Hepatocyte (in vitro differentiated cells): Measurements from ENCODE around the gene SVIL. TPM values are rescaled to one million over a fixed set of nuclear protein-coding genes. Genes with fewer than 3 reads are reported as not detected.

ENCODE experiments used
- DNase-seq: peaks from one replicate; pipeline ENCODE4 v3.0.0-alpha.2; 2016; ENCODE audit warnings: low spot score
- H2AFZ ChIP-seq: fragments of 200-600 bp; sonication (generic); 2 replicates; pipeline ENCODE4 v1.6.0; 2016; ENCODE audit warnings: antibody characterized with exemption, mild to moderate bottlenecking
- H3K27ac ChIP-seq: fragments of 200-600 bp; sonication (generic); 2 replicates; pipeline ENCODE4 v1.5.1; 2016; ENCODE audit warnings: mild to moderate bottlenecking
- H3K27me3 ChIP-seq: fragments of 200-600 bp; sonication (generic); 2 replicates; pipeline ENCODE4 v1.6.1; 2016
- H3K36me3 ChIP-seq: fragments of 200-600 bp; sonication (generic); replicated peaks from 2 replicates; pipeline ENCODE4 v1.5.1; 2016; ENCODE audit warnings: low read depth; ENCODE audit not compliant: insufficient read depth
- H3K4me1 ChIP-seq: fragments of 200-600 bp; sonication (generic); 2 replicates; pipeline ENCODE4 v1.5.1; 2016; ENCODE audit warnings: mild to moderate bottlenecking, moderate library complexity; ENCODE audit not compliant: insufficient read depth
- H3K4me2 ChIP-seq: fragments of 200-600 bp; sonication (generic); 2 replicates; pipeline ENCODE4 v1.6.0; 2016
- H3K4me3 ChIP-seq: fragments of 200-600 bp; sonication (generic); 2 replicates; pipeline ENCODE4 v1.5.1; 2016; ENCODE audit warnings: mild to moderate bottlenecking
- H3K79me2 ChIP-seq: fragments of 200-600 bp; sonication (generic); 2 replicates; pipeline ENCODE4 v1.6.0; 2017; ENCODE audit warnings: mild to moderate bottlenecking
- H3K9me2 ChIP-seq: fragments of 200-600 bp; sonication (generic); replicated peaks from 2 replicates; pipeline ENCODE4 v1.6.0; 2017; ENCODE audit warnings: mild to moderate bottlenecking; ENCODE audit not compliant: insufficient read depth
- H3K9me3 ChIP-seq: fragments of 200-600 bp; sonication (generic); 2 replicates; pipeline ENCODE4 v1.5.1; 2016; ENCODE audit warnings: low read depth, mild to moderate bottlenecking
- H4K20me1 ChIP-seq: fragments of 200-600 bp; sonication (generic); 2 replicates; pipeline ENCODE4 v1.6.0; 2016; ENCODE audit warnings: mild to moderate bottlenecking; ENCODE audit not compliant: insufficient read depth, poor library complexity, severe bottlenecking
- EZH2 ChIP-seq: fragments of 200-600 bp; sonication (generic); IDR thresholded peaks from 2 replicates; pipeline ENCODE4 v1.6.1; 2016; ENCODE audit warnings: antibody characterized with exemption, mild to moderate bottlenecking, borderline replicate concordance
- EZH2phosphoT487 ChIP-seq: fragments of 200-600 bp; sonication (generic); IDR thresholded peaks from one replicate; pipeline ENCODE4 v1.6.1; 2018; ENCODE audit warnings: antibody characterized with exemption, mild to moderate bottlenecking, low read depth, moderate library complexity; ENCODE audit not compliant: unreplicated experiment, severe bottlenecking
- WGBS: methylation state at CpG from one replicate; pipeline ENCODE4 v1.1.6; 2016; ENCODE audit warnings: low lambda C conversion rate; ENCODE audit errors: missing lambda C conversion rate; 5-methylcytosine and 5-hydroxymethylcytosine counted together
- polyA plus RNA-seq: library from polyadenylated mRNA; unstranded; fragments of >200 nt; fragmentation: Nextera tagmentation; extraction: Ambion mirVana; gene quantifications from 2 replicates; pipeline ENCODE4 v1.2.1, GENCODE V29; 2016
- total RNA-seq: library from RNA; depleted of rRNA; stranded (reverse); fragments of >200 nt; gene quantifications from 2 replicates; pipeline ENCODE4 v1.2.3, GENCODE V29; 2014
- TF ChIP-seq, protein P1 (sequence below): fragments of 200-600 bp; sonication (generic); IDR thresholded peaks from 2 replicates; pipeline ENCODE4 v1.5.1; 2016; ENCODE audit warnings: antibody characterized with exemption, mild to moderate bottlenecking; ENCODE audit not compliant: poor library complexity

Gene SVIL
- total and polyA plus RNA-seq, 2 experiments from 2014 or later: 24.3 to 36.5 TPM

DNA sequence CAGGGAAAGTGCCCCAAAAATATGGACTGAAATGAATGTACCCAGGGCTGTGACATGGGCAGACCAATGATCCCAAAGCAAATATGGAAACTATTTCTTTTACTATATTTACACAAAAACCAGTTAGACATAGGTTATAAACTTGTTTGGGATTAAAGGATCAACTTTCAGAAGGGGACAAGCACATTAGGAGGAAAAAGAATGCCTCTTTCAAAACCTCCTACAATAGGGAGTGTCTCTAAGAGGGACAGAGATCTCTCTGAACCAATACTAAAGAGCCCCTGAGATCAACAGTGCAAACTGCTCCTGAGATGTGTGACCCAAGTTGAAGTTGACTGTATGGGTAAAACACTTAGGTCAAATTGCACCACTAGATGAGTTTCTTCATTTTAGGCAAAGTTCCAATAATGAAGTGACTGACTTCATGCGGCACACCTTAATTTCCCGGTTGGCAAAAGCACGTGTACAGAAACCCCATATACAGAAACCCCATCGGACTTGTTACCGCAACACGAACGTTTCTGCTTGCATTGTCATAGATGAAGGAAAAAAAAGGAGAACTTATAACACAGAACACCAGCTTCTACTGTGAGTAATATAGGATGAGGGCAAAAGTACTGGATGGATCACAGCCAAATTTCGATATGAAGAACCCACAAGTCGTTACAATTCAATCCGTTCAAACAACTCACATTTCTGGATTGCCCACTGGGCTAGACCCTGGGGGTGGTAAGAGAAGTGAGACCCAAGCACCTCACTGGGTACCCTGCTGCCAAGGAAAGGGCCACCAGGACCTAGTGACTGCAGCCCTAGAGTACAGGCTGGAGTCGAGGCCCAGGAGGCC is 4.3 kb downstream of the SVIL start:
- H3K9me2 ChIP-seq: no peaks in the 10 kb centered on the region
- H4K20me1 ChIP-seq: no peaks in the 10 kb centered on the region
- H2AFZ ChIP-seq: no peak overlapping the region
- TF ChIP-seq EZH2phosphoT487 (no peak), EZH2 (no peak)
- TF ChIP-seq, protein P1, sequence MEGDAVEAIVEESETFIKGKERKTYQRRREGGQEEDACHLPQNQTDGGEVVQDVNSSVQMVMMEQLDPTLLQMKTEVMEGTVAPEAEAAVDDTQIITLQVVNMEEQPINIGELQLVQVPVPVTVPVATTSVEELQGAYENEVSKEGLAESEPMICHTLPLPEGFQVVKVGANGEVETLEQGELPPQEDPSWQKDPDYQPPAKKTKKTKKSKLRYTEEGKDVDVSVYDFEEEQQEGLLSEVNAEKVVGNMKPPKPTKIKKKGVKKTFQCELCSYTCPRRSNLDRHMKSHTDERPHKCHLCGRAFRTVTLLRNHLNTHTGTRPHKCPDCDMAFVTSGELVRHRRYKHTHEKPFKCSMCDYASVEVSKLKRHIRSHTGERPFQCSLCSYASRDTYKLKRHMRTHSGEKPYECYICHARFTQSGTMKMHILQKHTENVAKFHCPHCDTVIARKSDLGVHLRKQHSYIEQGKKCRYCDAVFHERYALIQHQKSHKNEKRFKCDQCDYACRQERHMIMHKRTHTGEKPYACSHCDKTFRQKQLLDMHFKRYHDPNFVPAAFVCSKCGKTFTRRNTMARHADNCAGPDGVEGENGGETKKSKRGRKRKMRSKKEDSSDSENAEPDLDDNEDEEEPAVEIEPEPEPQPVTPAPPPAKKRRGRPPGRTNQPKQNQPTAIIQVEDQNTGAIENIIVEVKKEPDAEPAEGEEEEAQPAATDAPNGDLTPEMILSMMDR: no peak
- H3K4me1 ChIP-seq: peaks cover 36% of the 10 kb centered on the region
- H3K9me3 ChIP-seq: no peaks in the 10 kb centered on the region
- 79% methylated on average over 11 of the region's 11 CpGs for WGBS
- H3K27me3 ChIP-seq: no peaks in the 10 kb centered on the region
- no peak for DNase-seq
- no peaks in the 10 kb centered on the region for H3K36me3 ChIP-seq
- no peak overlapping the region for H3K4me3 ChIP-seq
- H3K27ac ChIP-seq: peak overlapping the region; percentile 5
- H3K4me2 ChIP-seq: peak overlapping the region; percentile 58
- peaks cover 88% of the 10 kb centered on the region for H3K79me2 ChIP-seq

DNA sequence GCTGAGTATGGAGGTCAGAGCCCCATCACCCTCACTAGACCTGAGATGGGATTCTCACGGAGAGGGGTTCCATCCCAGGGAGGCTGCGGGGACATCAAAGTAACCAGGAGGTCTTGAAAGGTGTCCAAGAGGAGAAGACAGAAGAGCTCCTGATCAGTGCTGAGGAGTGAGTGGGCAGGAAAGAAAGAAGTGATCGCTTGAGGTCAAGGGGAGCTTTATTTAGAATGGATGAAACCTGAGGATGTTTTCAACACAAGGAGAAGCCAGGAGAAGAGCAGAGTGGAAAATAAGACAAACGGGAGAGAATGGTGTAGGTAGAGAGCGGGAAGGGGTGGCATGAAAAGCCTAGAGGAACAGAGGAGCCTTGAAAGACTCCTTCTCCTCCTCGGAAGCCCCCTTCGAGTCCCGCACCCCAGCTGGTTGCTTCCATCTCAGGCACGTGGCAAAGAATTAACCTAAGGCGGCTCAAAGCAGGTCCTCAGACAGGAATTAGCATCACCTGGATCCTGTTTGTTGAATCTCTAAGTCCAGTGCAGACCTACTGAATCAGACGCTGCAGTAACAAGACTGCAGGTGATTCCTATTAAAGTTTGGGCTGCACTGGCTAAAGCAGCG is 5.8 kb downstream of the SVIL start:
- Histone ChIP-seq H3K36me3 (no peaks in the 10 kb centered on the region), H2AFZ (no peak overlapping the region), H3K4me1 (peaks cover 22% of the 10 kb centered on the region), H3K9me2 (no peaks in the 10 kb centered on the region), H3K4me2 (no peak overlapping the region), H3K27me3 (no peaks in the 10 kb centered on the region), H3K9me3 (no peaks in the 10 kb centered on the region), H3K79me2 (peaks cover 97% of the 10 kb centered on the region), H3K4me3 (no peak overlapping the region), H4K20me1 (no peaks in the 10 kb centered on the region), H3K27ac (no peak overlapping the region)
- DNase-seq: no peak
- WGBS: 90% methylated on average over 12 of the region's 12 CpGs
- TF ChIP-seq EZH2 (no peak), EZH2phosphoT487 (no peak)
- TF ChIP-seq, protein P1: no peak

DNA sequence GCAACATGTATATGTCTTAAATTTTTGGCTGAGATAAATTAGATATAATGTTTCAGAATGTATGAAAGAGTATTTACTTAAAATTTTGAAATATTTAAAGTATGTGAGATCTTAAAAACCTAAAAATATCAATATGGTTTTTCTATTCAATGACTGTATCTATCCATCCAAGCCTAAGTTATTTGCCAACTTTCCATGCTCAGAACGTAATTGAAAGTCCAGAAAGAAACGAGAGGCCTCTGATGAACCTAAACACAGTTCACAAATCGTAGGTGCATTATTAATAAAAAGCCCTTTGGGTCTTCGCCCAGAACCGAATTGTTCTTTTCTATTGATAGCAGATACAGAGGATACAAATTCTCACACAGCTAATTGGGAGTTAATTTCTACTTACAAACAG is 6.5 kb downstream of the SVIL start:
- no peaks in the 10 kb centered on the region for H3K9me3 ChIP-seq
- H3K4me2 ChIP-seq: no peak overlapping the region
- 88% methylated on average over 5 of the region's 5 CpGs for WGBS
- H3K4me3 ChIP-seq: no peak overlapping the region
- H3K27me3 ChIP-seq: no peaks in the 10 kb centered on the region
- no peak overlapping the region for H2AFZ ChIP-seq
- no peak overlapping the region for H3K27ac ChIP-seq
- no peak for TF ChIP-seq EZH2
- no peak for TF ChIP-seq EZH2phosphoT487
- H3K36me3 ChIP-seq: no peaks in the 10 kb centered on the region
- no peaks in the 10 kb centered on the region for H4K20me1 ChIP-seq
- H3K4me1 ChIP-seq: peaks cover 21% of the 10 kb centered on the region
- no peak for DNase-seq
- H3K9me2 ChIP-seq: no peaks in the 10 kb centered on the region
- peaks cover 97% of the 10 kb centered on the region for H3K79me2 ChIP-seq
